Neural progenitor cell (in vitro differentiated cells): ENCODE measurements around the gene NLRP9. TPM values are rescaled to one million over a fixed set of nuclear protein-coding genes. Genes with fewer than 3 reads are reported as not detected.

Source experiments
- DNase-seq: peaks from one replicate; pipeline ENCODE4 v3.0.0-alpha.2; 2016; ENCODE audit warnings: low spot score
- H2AFZ ChIP-seq: fragments of 200-600 bp; sonication (generic); replicated peaks from 2 replicates; pipeline ENCODE4 v1.6.1; 2016; ENCODE audit warnings: antibody characterized with exemption
- H3F3A ChIP-seq: fragments of 200-600 bp; sonication (generic); 2 replicates; pipeline ENCODE4 v1.6.1; 2016; ENCODE audit warnings: antibody characterized with exemption, low read depth
- H3K27ac ChIP-seq: fragments of 200-600 bp; sonication (generic); 2 replicates; pipeline ENCODE4 v1.5.1; 2016; ENCODE audit warnings: mild to moderate bottlenecking
- H3K27me3 ChIP-seq: fragments of 200-600 bp; sonication (generic); 2 replicates; pipeline ENCODE4 v1.6.1; 2016; ENCODE audit warnings: mild to moderate bottlenecking, moderate library complexity
- H3K36me3 ChIP-seq: fragments of 200-600 bp; sonication (generic); 2 replicates; pipeline ENCODE4 v1.5.1; 2016
- H3K4me1 ChIP-seq: fragments of 200-600 bp; sonication (generic); 2 replicates; pipeline ENCODE4 v1.6.1; 2016; ENCODE audit warnings: mixed run types
- H3K4me2 ChIP-seq: fragments of 200-600 bp; sonication (generic); 2 replicates; pipeline ENCODE4 v1.6.1; 2016
- H3K4me3 ChIP-seq: fragments of 200-600 bp; sonication (generic); 2 replicates; pipeline ENCODE4 v1.5.1; 2016
- H3K79me2 ChIP-seq: fragments of 200-600 bp; sonication (generic); 2 replicates; pipeline ENCODE4 v1.6.1; 2016; ENCODE audit warnings: low read depth
- H3K9ac ChIP-seq: fragments of 200-600 bp; sonication (generic); 2 replicates; pipeline ENCODE4 v1.6.1; 2016
- H3K9me3 ChIP-seq: fragments of 200-600 bp; sonication (generic); 2 replicates; pipeline ENCODE4 v1.5.1; 2016; ENCODE audit warnings: low read depth
- H4K20me1 ChIP-seq: fragments of 200-600 bp; sonication (generic); 2 replicates; pipeline ENCODE4 v1.6.1; 2016; ENCODE audit warnings: low read depth
- H3K27ac Mint-ChIP-seq: 3 replicates; pipeline ENCODE4 v1.8.0; 2021; ENCODE audit warnings: mixed read lengths
- H3K27me3 Mint-ChIP-seq: 2 replicates; pipeline ENCODE4 v1.8.0; 2022; ENCODE audit warnings: low read depth, mild to moderate bottlenecking, inconsistent platforms, moderate library complexity, mixed read lengths; ENCODE audit not compliant: insufficient read depth
- H3K36me3 Mint-ChIP-seq: 3 replicates; pipeline ENCODE4 v1.8.0; 2021; ENCODE audit warnings: mixed read lengths
- H3K4me1 Mint-ChIP-seq: 3 replicates; pipeline ENCODE4 v1.8.0; 2021; ENCODE audit warnings: mixed read lengths
- H3K4me3 Mint-ChIP-seq: 3 replicates; pipeline ENCODE4 v1.8.0; 2021; ENCODE audit warnings: mild to moderate bottlenecking, moderate library complexity, mixed read lengths
- H3K9me3 Mint-ChIP-seq: 3 replicates; pipeline ENCODE4 v1.8.0; 2020; ENCODE audit warnings: mixed read lengths
- EZH2 ChIP-seq: fragments of 200-600 bp; sonication (generic); IDR thresholded peaks from 2 replicates; pipeline ENCODE4 v1.6.1; 2017; ENCODE audit warnings: antibody characterized with exemption, mild to moderate bottlenecking, moderate library complexity
- EZH2phosphoT487 ChIP-seq: fragments of 200-600 bp; sonication (generic); IDR thresholded peaks from 2 replicates; pipeline ENCODE4 v1.6.1; 2017; ENCODE audit warnings: antibody characterized with exemption
- total RNA-seq: library from RNA; depleted of rRNA; stranded (reverse); fragments of >200 nt; gene quantifications from 2 replicates; pipeline ENCODE4 v1.2.3, GENCODE V29; 2015; ENCODE audit warnings: low replicate concordance
- TF ChIP-seq, protein P1 (sequence below): fragments of 200-600 bp; sonication (generic); IDR thresholded peaks from 2 replicates; pipeline ENCODE4 v1.5.1; 2017; ENCODE audit warnings: antibody characterized with exemption, mild to moderate bottlenecking

Gene NLRP9
- total RNA-seq, 1 donor from 2014 or later = not detected

DNA sequence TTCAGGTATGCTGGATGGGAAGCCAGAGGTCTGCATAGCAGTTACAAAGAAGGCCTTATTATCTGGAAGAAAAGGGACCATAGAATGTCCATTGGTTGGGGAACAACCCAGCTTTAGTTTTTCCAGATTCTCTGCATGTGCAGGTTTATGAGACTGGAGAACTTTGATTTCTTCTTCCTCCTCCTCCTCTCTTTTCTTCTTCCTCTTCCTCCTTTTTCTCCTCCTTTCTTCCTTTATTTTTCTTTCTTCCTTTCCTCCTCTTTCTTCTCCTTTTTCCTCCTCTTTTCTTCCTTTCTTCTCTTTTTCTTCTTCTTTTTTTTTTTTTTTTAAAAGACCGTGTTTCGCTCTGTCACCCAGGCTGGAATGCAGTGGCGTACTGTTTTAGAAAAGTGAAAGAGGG, 32.2 kb downstream of the NLRP9 start:
- no peaks in the 10 kb centered on the region for H3K4me1 Mint-ChIP-seq
- Histone ChIP-seq H3K27me3 (no peaks in the 10 kb centered on the region), H3K36me3 (no peaks in the 10 kb centered on the region), H4K20me1 (no peaks in the 10 kb centered on the region), H3K9ac (no peak overlapping the region), H3K4me1 (no peaks in the 10 kb centered on the region), H3K9me3 (peaks cover 5% of the 10 kb centered on the region), H3F3A (no peaks in the 10 kb centered on the region), H3K27ac (no peak overlapping the region), H3K4me3 (no peak overlapping the region), H3K79me2 (no peaks in the 10 kb centered on the region), H2AFZ (no peak overlapping the region), H3K4me2 (no peak overlapping the region)
- peaks cover 18% of the 10 kb centered on the region for H3K36me3 Mint-ChIP-seq
- peaks cover 6% of the 10 kb centered on the region for H3K9me3 Mint-ChIP-seq
- H3K27ac Mint-ChIP-seq = no peak overlapping the region
- H3K4me3 Mint-ChIP-seq = no peak overlapping the region
- DNase-seq = no peak
- H3K27me3 Mint-ChIP-seq = peaks cover 7% of the 10 kb centered on the region
- TF ChIP-seq EZH2phosphoT487 = no peak
- no peak for TF ChIP-seq EZH2
- TF ChIP-seq, protein P1, sequence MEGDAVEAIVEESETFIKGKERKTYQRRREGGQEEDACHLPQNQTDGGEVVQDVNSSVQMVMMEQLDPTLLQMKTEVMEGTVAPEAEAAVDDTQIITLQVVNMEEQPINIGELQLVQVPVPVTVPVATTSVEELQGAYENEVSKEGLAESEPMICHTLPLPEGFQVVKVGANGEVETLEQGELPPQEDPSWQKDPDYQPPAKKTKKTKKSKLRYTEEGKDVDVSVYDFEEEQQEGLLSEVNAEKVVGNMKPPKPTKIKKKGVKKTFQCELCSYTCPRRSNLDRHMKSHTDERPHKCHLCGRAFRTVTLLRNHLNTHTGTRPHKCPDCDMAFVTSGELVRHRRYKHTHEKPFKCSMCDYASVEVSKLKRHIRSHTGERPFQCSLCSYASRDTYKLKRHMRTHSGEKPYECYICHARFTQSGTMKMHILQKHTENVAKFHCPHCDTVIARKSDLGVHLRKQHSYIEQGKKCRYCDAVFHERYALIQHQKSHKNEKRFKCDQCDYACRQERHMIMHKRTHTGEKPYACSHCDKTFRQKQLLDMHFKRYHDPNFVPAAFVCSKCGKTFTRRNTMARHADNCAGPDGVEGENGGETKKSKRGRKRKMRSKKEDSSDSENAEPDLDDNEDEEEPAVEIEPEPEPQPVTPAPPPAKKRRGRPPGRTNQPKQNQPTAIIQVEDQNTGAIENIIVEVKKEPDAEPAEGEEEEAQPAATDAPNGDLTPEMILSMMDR = no peak

DNA sequence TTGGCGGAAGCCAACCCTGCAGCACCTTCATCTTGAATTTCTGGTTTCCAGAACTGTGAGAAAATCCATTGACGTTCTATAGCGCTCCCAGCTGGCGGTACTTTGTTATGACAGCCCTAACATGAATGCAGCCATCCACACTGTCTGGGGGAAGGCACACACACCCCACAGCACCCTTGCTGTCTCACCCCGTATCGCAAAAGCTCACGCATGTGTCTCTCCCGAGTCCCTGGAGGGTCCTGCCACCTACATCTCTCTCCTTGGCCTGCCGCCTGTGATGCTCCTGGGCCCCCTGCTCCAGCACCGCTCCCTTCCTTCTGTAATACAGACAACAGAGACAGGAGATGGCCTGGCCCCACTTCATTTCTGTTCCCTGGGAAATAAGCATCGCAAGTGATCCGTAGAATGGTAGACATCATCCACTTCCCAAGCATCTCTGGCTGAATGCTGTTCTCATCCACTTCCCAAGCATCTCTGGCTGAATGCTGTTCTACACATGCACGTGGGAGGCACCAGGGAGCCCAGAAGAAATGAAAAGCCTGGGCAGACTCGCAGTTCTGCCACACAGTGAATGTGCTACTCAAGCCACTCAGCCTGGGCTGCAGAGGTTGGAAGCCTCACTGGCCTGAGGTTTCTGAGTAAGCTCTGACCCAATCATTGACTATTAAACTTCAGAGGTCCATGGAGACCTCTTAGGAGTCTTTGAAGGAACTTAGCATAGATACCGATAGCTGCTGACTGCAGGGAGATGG, 33.5 kb downstream of the NLRP9 start:
- H3K9ac ChIP-seq = no peak overlapping the region
- TF ChIP-seq, protein P1 = no peak
- TF ChIP-seq EZH2phosphoT487 (no peak), EZH2 (no peak)
- peaks cover 22% of the 10 kb centered on the region for H3K36me3 Mint-ChIP-seq
- no peak overlapping the region for H3K4me3 ChIP-seq
- H3K9me3 Mint-ChIP-seq = peaks cover 8% of the 10 kb centered on the region
- H3K36me3 ChIP-seq = no peaks in the 10 kb centered on the region
- H3K4me3 Mint-ChIP-seq = no peak overlapping the region
- no peak overlapping the region for H2AFZ ChIP-seq
- no peak overlapping the region for H3K27ac Mint-ChIP-seq
- H3K4me1 Mint-ChIP-seq = no peaks in the 10 kb centered on the region
- no peak overlapping the region for H3K4me2 ChIP-seq
- DNase-seq = no peak
- peaks cover 5% of the 10 kb centered on the region for H3K9me3 ChIP-seq
- H3K27me3 Mint-ChIP-seq = peaks cover 7% of the 10 kb centered on the region
- H3K4me1 ChIP-seq = no peaks in the 10 kb centered on the region
- no peaks in the 10 kb centered on the region for H3K27me3 ChIP-seq
- no peaks in the 10 kb centered on the region for H4K20me1 ChIP-seq
- no peak overlapping the region for H3K27ac ChIP-seq
- H3K79me2 ChIP-seq = no peaks in the 10 kb centered on the region
- no peaks in the 10 kb centered on the region for H3F3A ChIP-seq

DNA sequence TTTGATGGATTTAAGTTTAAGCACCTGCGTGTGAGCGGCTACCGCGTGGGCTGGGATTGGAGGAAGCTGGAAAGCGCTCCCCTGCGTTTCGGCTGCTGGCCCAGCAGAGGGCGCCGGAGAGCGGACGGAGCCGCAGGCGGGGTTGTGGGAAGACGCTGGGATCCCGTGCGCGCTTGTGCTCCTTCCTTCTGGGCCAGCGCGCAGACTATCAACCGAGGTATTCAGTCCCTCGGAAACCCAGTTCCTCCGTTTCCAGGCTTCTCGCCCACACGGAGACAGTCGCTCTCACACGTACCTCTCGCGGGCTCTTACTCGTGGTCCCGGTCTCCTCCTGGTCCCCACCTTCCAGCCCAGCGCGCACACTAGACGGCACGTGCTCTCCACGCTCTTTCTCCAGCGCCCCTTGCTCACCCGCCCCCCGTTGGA, 34.4 kb downstream of the NLRP9 start:
- TF ChIP-seq, protein P1 = peak; percentile 59
- TF ChIP-seq EZH2 = no peak
- Histone ChIP-seq H3F3A (no peaks in the 10 kb centered on the region), H3K27me3 (no peaks in the 10 kb centered on the region), H3K27ac (no peak overlapping the region), H4K20me1 (no peaks in the 10 kb centered on the region), H3K4me1 (no peaks in the 10 kb centered on the region), H3K4me2 (no peak overlapping the region), H2AFZ (no peak overlapping the region), H3K79me2 (no peaks in the 10 kb centered on the region), H3K4me3 (no peak overlapping the region), H3K36me3 (no peaks in the 10 kb centered on the region), H3K9ac (no peak overlapping the region), H3K9me3 (peaks cover 5% of the 10 kb centered on the region)
- Mint-ChIP-seq H3K36me3 (peaks cover 22% of the 10 kb centered on the region), H3K4me3 (no peak overlapping the region), H3K27me3 (peaks cover 7% of the 10 kb centered on the region), H3K4me1 (no peaks in the 10 kb centered on the region), H3K27ac (no peak overlapping the region), H3K9me3 (peaks cover 8% of the 10 kb centered on the region)
- peak; percentile 15 for DNase-seq
